Activated naive CD8-positive, alpha-beta T cell treated with anti-CD3 and anti-CD28 coated beads, Interleukin-2, amount 10 ng/mL, durations not matched to agents 7 days and 5 days (primary cell): Measurements from ENCODE around the gene GFY. TPM values are rescaled to one million over a fixed set of nuclear protein-coding genes. Genes with fewer than 3 reads are reported as not detected.

ENCODE experiments used
- ATAC-seq: fragments of 150-1000 bp; cut with Tn5 transposase; one replicate; pipeline ENCODE4 v1.10.0; 2021; ENCODE audit warnings: low read depth, moderate library complexity
- POLR2A ChIA-PET: fragments of 350-600 bp; sonication (Branson Sonifier 250); formaldehyde crosslinking; loops from one replicate; lab custom pipeline; 2021; ENCODE audit warnings: antibody characterized with exemption; lab: Charles Lee
- DNase-seq: peaks from one replicate; pipeline ENCODE4 v3.0.0; 2021
- H3K27ac Mint-ChIP-seq: one replicate; pipeline ENCODE4 v1.8.0; 2022; ENCODE audit warnings: mild to moderate bottlenecking, mixed read lengths
- H3K27me3 Mint-ChIP-seq: one replicate; pipeline ENCODE4 v1.8.0; 2022; ENCODE audit warnings: mild to moderate bottlenecking, moderate library complexity, mixed read lengths
- H3K36me3 Mint-ChIP-seq: one replicate; pipeline ENCODE4 v1.8.0; 2021; ENCODE audit warnings: mild to moderate bottlenecking, mixed read lengths
- H3K4me1 Mint-ChIP-seq: one replicate; pipeline ENCODE4 v1.8.0; 2021; ENCODE audit warnings: mixed read lengths
- H3K4me3 Mint-ChIP-seq: one replicate; pipeline ENCODE4 v1.8.0; 2022; ENCODE audit warnings: mild to moderate bottlenecking, moderate library complexity, mixed read lengths
- H3K9me3 Mint-ChIP-seq: one replicate; pipeline ENCODE4 v1.8.0; 2021; ENCODE audit warnings: mixed read lengths
- total RNA-seq, 2 experiments: library from RNA; stranded (reverse); gene quantifications; one replicate each; pipeline ENCODE4 v1.2.3, GENCODE V29; 2021

The GFY gene
- total RNA-seq, 2 experiments from 2014 or later = not detected

DNA sequence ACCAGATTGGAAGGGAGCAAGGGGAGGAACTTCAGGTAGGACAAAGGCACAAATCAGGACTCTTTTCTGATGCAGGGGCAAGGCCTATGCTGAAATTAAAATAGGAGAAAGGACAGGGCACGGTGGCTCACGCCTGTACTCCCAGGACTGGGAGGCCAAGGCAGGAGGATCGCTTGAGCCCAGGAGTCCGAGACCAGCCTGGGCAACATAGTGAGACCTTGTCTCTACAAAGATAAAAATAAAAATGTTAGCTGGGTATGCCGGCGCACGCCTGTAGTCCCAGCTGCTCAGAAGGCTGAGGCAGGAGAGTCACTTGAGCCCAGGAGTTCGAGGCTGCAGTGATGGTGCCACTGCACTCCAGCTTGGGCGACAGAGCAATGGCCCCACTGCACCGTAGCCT, 10.5 kb downstream of the GFY start:
- ATAC-seq (no peak), DNase-seq (no peak)
- H3K4me3 Mint-ChIP-seq = no peak overlapping the region
- POLR2A ChIA-PET = interaction anchor here (0.8 to 0.9 kb wide), 2 partner anchors 18 to 44 kb away, joined by 3 to 4 read pairs; partner anchors contain the start of gene ALDH16A1
- H3K36me3 Mint-ChIP-seq = no peaks in the 10 kb centered on the region
- no peaks in the 10 kb centered on the region for H3K9me3 Mint-ChIP-seq
- H3K4me1 Mint-ChIP-seq = peaks cover 21% of the 10 kb centered on the region
- H3K27me3 Mint-ChIP-seq = peaks cover 97% of the 10 kb centered on the region
- H3K27ac Mint-ChIP-seq = no peak overlapping the region

DNA sequence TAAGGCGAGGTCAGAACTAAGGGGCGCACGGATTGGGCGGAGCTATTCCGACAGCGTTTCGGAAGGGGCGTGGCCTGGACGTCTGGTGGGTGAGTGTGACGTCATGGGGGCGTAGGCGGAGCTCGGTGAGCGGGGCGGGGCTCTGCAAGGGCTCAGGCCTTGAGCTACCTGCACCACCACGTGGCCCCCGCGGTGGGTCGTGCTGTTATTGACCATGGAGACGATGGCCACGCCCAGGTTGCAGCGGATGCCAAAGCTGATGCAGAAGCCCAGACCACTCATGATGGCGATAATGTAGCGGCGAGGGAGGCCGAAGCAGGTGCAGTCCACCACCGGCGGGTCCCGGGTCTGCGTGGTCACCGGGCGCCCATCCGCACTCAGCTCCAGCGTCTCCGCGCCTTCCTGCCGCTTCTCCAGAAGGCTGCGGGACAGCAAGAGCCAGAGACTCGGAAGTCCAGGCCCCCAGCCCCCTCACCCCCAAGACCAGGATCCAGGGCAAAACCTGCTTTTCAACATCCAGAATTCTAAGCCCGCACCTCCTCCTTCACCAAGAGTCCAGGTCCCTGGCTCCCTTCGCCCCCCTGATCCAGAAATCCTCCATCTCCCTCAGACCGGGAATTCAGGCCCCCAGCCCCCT, 11.3 kb downstream of the GFY start:
- Mint-ChIP-seq H3K27ac (no peak overlapping the region), H3K36me3 (no peaks in the 10 kb centered on the region), H3K27me3 (peaks cover 96% of the 10 kb centered on the region), H3K4me1 (peaks cover 23% of the 10 kb centered on the region), H3K4me3 (no peak overlapping the region), H3K9me3 (no peaks in the 10 kb centered on the region)
- POLR2A ChIA-PET = interaction anchor here (0.8 to 0.9 kb wide), 2 partner anchors 17 to 45 kb away, joined by 3 to 4 read pairs; partner anchors contain the start of gene ALDH16A1
- DNase-seq (peak; percentile 73), ATAC-seq (no peak)

DNA sequence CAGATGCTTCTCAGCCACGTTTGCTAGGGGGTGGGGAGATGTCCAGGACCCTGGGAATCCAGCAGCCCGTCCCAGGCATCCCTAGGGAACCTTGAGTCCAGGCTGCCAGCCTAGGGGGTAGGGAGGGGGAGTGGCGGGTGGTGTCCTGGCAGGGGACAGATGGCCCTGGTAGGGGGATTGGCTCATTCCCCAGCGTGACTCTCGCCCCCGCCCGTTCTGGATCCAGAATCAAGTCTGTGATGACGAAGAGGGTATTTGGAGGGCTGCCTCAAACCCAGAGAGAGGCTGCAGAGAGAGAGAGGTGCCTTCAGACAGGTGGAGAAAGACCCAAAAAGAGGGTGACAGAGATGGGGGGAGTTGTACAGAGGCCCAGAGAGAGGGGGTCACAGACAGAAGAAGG, 12.0 kb downstream of the GFY start:
- POLR2A ChIA-PET = no interaction called here
- no peak overlapping the region for H3K4me3 Mint-ChIP-seq
- H3K4me1 Mint-ChIP-seq = peaks cover 27% of the 10 kb centered on the region
- H3K27ac Mint-ChIP-seq = no peak overlapping the region
- H3K27me3 Mint-ChIP-seq = peaks cover 96% of the 10 kb centered on the region
- ATAC-seq = no peak
- no peak for DNase-seq
- H3K9me3 Mint-ChIP-seq = no peaks in the 10 kb centered on the region
- no peaks in the 10 kb centered on the region for H3K36me3 Mint-ChIP-seq

DNA sequence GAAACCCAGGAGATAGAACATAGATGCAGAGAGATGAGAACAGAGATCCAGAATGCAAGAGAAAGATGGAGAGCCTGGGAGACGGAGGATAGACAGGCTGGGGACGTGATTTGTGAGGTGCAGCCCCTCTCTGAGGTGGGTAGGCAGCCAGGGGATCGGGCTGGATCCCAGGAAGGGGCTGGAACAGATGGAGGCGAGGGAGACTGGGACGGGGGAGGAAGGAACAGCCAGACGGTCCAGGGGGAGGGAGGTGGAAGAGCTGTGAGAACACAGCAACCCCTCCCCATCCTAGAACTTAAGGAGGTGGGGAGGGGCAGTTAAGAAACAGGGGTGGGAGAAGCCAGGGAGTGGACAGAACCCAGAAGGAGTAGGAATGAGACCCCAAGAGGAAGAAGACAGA, 13.1 kb downstream of the GFY start:
- H3K9me3 Mint-ChIP-seq = no peaks in the 10 kb centered on the region
- POLR2A ChIA-PET = no interaction called here
- no peak overlapping the region for H3K27ac Mint-ChIP-seq
- peaks cover 29% of the 10 kb centered on the region for H3K4me1 Mint-ChIP-seq
- H3K27me3 Mint-ChIP-seq = peaks cover 91% of the 10 kb centered on the region
- no peak overlapping the region for H3K4me3 Mint-ChIP-seq
- H3K36me3 Mint-ChIP-seq = no peaks in the 10 kb centered on the region
- DNase-seq (no peak), ATAC-seq (no peak)

DNA sequence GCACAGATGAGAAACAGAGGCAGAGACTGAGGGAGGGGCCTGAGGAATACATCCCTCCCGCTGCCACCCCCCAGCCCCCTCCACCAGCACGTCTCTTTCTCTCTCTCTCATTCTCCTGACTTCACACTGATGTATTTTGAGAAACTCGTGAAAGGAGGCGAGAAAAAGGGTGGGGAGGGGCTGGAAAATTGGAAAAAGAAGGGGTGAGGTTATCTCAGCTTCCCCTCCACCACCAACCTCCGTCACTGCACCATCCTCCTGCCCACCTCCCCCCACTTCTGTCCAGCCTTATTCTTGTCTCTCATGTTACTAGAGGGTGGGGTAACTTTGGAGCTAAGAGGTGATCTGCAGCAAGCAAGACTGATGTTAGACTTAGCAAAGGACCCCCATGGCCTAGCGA, 14.6 kb downstream of the GFY start:
- H3K4me1 Mint-ChIP-seq = peaks cover 32% of the 10 kb centered on the region
- no peak for ATAC-seq
- POLR2A ChIA-PET = interaction anchor here (1.3 to 1.6 kb wide), 3 partner anchors 13 to 50 kb away, joined by 3 read pairs; partner anchors contain the start of gene ALDH16A1
- peaks cover 77% of the 10 kb centered on the region for H3K27me3 Mint-ChIP-seq
- peaks cover 2% of the 10 kb centered on the region for H3K36me3 Mint-ChIP-seq
- DNase-seq = no peak
- no peak overlapping the region for H3K4me3 Mint-ChIP-seq
- H3K27ac Mint-ChIP-seq = no peak overlapping the region
- no peaks in the 10 kb centered on the region for H3K9me3 Mint-ChIP-seq

DNA sequence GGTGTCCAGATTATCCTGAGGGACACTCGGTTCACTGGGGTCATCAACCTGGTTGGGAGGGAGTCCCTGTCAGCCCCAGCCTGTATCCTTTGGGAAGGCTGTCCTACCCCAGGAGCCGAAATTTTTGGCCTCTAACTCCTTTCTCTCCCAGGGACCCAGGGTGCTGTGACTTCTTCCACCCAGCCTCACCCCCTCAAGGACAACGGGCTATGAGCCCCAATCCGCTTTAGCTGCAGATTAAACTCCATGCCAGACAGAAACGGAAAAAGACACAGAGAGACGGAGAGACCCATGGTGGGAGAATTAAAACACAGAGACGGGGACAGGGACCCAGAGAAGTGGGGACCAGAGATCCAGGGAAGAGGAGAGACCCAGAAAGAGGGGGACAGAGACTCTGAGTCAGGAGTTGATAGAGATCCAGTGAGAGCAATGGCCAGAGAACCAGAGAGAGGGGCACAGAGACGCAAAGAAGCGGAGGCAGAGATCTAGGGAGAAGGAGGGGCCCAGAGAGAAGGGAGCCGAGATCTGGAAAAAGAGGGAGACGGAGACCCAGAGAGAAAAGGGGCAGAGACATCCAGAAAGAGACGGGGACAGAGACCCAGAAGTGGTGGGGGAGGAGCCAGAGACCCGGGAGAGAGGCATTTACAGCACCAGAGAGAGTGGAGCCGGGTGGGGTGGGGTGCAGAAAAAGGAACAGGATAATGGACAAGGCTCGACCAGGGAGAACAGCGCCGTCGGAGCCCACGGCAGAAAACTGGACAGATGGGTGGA, 15.4 kb downstream of the GFY start:
- peaks cover 35% of the 10 kb centered on the region for H3K4me1 Mint-ChIP-seq
- peak overlapping the region; percentile 51 for H3K4me3 Mint-ChIP-seq
- peaks cover 2% of the 10 kb centered on the region for H3K36me3 Mint-ChIP-seq
- DNase-seq (no peak), ATAC-seq (no peak)
- H3K27me3 Mint-ChIP-seq = peaks cover 69% of the 10 kb centered on the region
- no peaks in the 10 kb centered on the region for H3K9me3 Mint-ChIP-seq
- POLR2A ChIA-PET = interaction anchor here (1.1 to 1.6 kb wide), 4 partner anchors 13 to 50 kb away, joined by 3 read pairs; partner anchors contain the start of gene ALDH16A1
- H3K27ac Mint-ChIP-seq = no peak overlapping the region

DNA sequence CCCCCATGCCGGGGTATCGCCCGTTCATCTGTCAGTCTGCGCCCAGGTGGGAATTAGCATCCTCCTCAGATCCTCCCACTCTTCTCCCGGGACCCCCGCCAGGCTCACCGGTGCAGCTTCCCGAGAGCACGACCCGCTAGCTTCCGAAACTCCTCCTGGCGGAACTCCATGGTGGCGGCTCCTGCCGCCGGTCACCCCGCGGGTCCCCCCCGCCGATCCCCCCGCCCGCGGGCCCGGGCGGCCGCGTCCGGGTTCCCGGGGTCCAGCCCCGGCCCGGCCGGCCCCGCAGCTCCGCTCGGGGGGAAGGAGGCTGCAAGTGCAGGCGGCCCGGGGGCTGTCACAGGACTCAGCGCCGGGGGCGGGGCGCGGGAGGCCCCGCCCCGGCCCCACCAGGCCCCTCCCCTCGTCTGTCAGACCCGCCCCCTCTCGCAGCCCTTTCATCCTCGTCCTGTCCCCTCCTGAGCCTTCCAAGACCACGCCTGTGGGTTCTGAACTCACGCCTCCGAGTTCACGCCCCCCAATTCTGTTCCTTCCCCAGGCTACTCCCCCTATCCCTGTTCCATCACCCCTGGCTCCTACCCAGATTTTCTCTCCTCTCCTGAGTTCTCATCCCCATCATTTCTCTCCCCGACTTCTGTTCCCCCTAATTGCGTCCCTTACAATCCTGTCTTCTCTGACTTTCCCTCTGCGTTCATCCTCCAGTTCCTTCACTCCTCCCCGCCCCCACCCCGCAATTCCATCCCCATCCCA, 16.2 kb downstream of the GFY start, which contains the start of gene SLC17A7:
SLC17A7 (minus strand) TSS at position 318 of the 750 bp plus-strand sequence; CDS start at position 170, 148 bp downstream.
- peak; percentile 7 for ATAC-seq

DNA sequence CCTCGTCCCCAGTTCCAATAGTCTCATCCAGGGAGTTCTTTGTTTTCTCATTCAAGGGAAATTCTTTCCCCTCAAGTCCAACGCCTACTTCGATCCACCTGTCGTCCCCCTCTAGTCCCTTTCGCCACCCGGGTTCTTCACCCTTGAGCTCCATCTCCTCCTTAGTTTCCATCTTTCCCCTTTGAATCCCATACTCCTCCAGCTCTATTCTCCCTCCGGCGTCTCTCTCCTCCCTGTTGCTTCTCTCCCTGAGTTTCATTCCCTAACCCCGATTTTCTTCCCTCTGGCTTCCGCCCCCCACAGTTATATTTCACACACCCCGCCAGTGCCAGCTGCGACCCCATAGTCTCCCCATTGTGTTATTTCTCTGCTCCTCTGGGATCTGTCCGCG, 16.8 kb downstream of the GFY start:
- ATAC-seq (no peak), DNase-seq (no peak)
- Mint-ChIP-seq H3K27me3 (peaks cover 55% of the 10 kb centered on the region), H3K4me1 (peaks cover 29% of the 10 kb centered on the region), H3K9me3 (no peaks in the 10 kb centered on the region), H3K36me3 (peaks cover 3% of the 10 kb centered on the region), H3K27ac (peak overlapping the region; percentile 64), H3K4me3 (peak overlapping the region; percentile 87)
- POLR2A ChIA-PET = interaction anchor here (1.1 to 1.6 kb wide), 3 partner anchors 27 to 32 kb away, joined by 3 to 10 read pairs (median 4); no protein-coding TSS in a partner anchor

More for the DNA sequence above, 16.2 kb downstream of the GFY start, which contains the start of gene SLC17A7:
- POLR2A ChIA-PET = interaction anchor here (1.1 to 1.6 kb wide), 3 partner anchors 28 to 51 kb away, joined by 3 to 4 read pairs (median 3); no protein-coding TSS in a partner anchor
- peaks cover 31% of the 10 kb centered on the region for H3K4me1 Mint-ChIP-seq
- H3K9me3 Mint-ChIP-seq = no peaks in the 10 kb centered on the region
- H3K4me3 Mint-ChIP-seq = peak within 1 kb of the TSS; percentile 87
- H3K27me3 Mint-ChIP-seq = peaks cover 61% of the 10 kb centered on the region
- DNase-seq = no peak
- H3K36me3 Mint-ChIP-seq = peaks cover 3% of the 10 kb centered on the region
- peak within 1 kb of the TSS; percentile 64 for H3K27ac Mint-ChIP-seq

DNA sequence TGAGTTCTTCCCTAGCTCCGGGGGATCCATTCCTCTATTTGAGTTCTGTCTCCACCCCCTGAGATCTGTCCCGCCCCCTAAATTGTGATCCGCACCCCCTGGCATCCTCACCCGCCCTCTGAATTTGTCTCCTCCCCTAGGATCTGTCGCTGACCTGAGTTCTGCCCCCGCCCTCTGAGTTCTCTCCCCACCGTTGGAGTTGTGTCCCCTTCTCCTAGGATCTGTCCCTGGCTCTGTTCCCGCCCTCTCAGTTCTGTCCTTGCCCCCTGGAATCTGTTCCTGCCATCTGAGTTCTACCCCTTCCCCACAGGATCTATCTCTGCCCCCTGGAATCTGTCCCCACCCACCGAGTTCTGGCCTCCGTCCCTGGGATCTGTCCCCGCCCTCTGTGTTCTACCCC, 17.2 kb downstream of the GFY start:
- no peak for ATAC-seq
- POLR2A ChIA-PET = interaction anchor here (0.6 to 1.6 kb wide), 6 partner anchors 9 to 51 kb away, joined by 3 to 10 read pairs (median 4); partner anchors contain the start of genes ALDH16A1 and PIH1D1
- H3K4me1 Mint-ChIP-seq = peaks cover 29% of the 10 kb centered on the region
- H3K4me3 Mint-ChIP-seq = peak overlapping the region; percentile 87
- no peaks in the 10 kb centered on the region for H3K9me3 Mint-ChIP-seq
- no peak for DNase-seq
- peaks cover 3% of the 10 kb centered on the region for H3K36me3 Mint-ChIP-seq
- peaks cover 51% of the 10 kb centered on the region for H3K27me3 Mint-ChIP-seq
- peak overlapping the region; percentile 64 for H3K27ac Mint-ChIP-seq

DNA sequence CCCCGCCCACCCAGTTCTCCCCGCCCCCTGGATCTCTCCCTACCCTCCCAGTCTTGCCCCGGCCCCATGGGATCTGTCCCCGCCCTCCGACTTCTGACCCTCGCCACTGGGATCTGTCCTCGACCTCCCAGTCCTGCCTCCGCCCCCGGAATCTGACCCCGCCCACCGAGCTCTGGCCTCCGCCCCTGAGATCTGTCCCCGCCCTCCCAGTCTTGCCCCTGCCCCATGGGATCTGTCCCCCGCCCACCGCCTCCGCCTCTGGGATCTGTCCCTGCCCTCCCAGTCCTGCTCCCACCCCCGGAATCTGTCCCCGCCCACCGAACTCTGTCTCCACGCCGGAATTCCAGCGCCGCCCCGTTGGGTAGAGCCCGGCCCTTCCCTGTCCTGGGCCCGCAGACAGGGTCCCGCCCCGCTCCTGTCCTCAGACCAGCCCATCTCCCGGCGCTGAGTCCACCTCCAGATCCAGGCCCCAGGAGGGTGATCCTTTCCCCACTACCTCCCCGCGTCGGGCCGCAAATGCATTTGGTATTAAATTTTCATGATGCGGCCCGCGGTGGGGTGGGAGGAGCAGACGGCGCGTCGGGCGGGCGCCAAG, 17.7 kb downstream of the GFY start:
- POLR2A ChIA-PET = interaction anchor here (0.6 to 1.6 kb wide), 7 partner anchors 9 to 53 kb away, joined by 3 to 10 read pairs (median 4); partner anchors contain the start of genes ALDH16A1 and PIH1D1
- H3K4me1 Mint-ChIP-seq = peaks cover 29% of the 10 kb centered on the region
- peak overlapping the region; percentile 87 for H3K4me3 Mint-ChIP-seq

DNA sequence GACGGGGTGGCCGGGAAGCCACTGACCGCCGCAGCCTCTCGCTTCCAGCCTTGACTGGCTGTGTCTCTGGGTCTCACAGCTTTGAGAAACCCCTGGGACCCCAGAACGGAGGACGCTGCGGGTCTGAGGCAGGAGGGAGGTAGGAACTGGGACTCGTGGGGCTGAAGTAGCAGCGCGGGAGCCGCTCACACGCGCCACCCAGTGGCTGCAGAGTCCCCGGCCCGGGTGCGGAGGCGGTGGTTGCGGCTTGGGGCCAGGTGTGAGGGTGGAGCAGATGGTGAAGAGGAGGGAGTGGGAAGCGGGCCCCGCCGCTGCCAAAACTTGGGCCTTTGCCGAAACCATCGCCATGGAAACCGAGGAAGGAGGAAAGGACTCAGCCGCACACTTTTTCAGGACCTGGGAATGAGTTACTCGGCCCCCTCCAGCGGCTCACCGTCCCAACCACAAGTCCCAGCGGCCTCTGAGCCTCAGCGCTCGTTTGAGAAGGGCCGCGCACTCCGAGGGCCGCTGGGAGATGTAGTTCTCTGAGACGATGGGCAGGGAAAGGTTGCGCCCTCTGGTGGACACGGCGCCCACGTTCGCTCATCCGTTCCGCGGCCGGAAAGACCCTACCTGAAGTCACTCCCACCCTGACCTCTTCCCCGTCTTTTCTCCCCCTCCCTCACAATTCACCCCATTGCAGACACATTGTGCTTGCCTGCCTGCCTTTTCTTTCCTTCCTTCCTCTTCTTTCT, 18.3 kb downstream of the GFY start:
- Mint-ChIP-seq H3K4me1 (peaks cover 31% of the 10 kb centered on the region), H3K9me3 (no peaks in the 10 kb centered on the region), H3K27ac (peak overlapping the region; percentile 91), H3K27me3 (peaks cover 40% of the 10 kb centered on the region), H3K36me3 (peaks cover 8% of the 10 kb centered on the region), H3K4me3 (peak overlapping the region; percentile 87)
- peak; percentile 98 for DNase-seq
- peak; percentile 88 for ATAC-seq
- POLR2A ChIA-PET = interaction anchor here (0.7 to 2.1 kb wide), 9 partner anchors 8 to 52 kb away, joined by 3 to 10 read pairs (median 6); partner anchors contain the start of genes ALDH16A1 and PIH1D1

More for the DNA sequence above, 17.7 kb downstream of the GFY start:
- DNase-seq = peak; percentile 76
- Mint-ChIP-seq H3K9me3 (no peaks in the 10 kb centered on the region), H3K27ac (peak overlapping the region; percentile 91), H3K36me3 (peaks cover 3% of the 10 kb centered on the region), H3K27me3 (peaks cover 46% of the 10 kb centered on the region)
- peak; percentile 12 for ATAC-seq
